Rectal smooth muscle tissue (tissue), 1 donor: ENCODE measurements around the gene DOCK10.

Experiments used
- H3K27ac ChIP-seq: one replicate; pipeline ENCODE4 v1.7.0; 2013; ENCODE audit warnings: low read depth, low read length, inconsistent platforms
- H3K27me3 ChIP-seq: one replicate; pipeline ENCODE4 v1.7.0; 2013; ENCODE audit warnings: low read length; ENCODE audit not compliant: control insufficient read depth, insufficient read depth
- H3K36me3 ChIP-seq: one replicate; pipeline ENCODE4 v1.7.0; 2013; ENCODE audit warnings: low read length; ENCODE audit not compliant: control insufficient read depth, insufficient read depth
- H3K4me1 ChIP-seq: one replicate; pipeline ENCODE4 v1.7.0; 2013; ENCODE audit warnings: low read length; ENCODE audit not compliant: control insufficient read depth, insufficient read depth
- H3K4me3 ChIP-seq: one replicate; pipeline ENCODE4 v1.7.0; 2013; ENCODE audit warnings: low read length
- H3K9ac ChIP-seq: one replicate; pipeline ENCODE4 v1.7.0; 2013; ENCODE audit warnings: low read length

DOCK10 gene

DNA sequence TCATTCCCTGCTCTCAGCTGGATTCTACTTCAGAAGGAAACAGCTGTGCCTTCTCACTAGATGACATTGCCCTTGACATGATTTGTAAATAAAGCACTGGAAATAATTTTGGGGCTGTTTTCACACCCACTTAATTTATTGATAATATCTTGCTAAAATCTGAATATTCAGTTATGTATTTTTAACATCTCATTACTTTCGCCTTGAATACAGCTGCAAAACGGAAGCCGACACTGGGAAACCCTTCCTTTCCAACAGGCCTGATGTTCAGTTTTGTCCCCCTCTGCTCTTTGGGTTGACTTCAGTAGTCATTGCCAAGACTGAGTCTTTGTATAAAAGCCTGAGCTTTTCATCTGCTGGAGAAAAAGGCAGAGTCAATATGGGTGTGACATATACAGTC, 82.7 kb downstream of the DOCK10 start:
- H3K9ac ChIP-seq = no peak overlapping the region
- no peaks in the 10 kb centered on the region for H3K36me3 ChIP-seq
- H3K27me3 ChIP-seq = no peaks in the 10 kb centered on the region
- H3K27ac ChIP-seq = no peak overlapping the region
- no peaks in the 10 kb centered on the region for H3K4me1 ChIP-seq
- no peak overlapping the region for H3K4me3 ChIP-seq

DNA sequence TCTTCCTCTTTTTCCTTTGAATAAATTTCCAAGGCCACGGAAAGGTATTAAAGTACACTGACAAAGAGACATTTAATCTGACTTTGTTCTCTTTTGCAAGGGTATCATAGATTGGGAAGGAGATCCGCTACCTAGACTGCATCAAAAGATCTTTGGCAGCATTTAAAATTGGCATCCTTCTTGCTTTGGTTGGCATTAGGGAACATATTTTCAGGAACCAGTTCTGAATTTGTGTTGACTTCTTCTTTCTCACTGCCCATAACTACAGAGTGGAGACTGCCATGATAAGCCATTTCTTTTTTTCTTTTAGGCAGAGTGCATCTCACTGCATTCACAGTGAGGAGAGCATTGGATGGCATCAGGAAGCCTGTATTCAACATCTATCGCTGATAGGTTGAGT, 83.4 kb downstream of the DOCK10 start:
- Histone ChIP-seq H3K27ac (no peak overlapping the region), H3K4me1 (no peaks in the 10 kb centered on the region), H3K27me3 (no peaks in the 10 kb centered on the region)

DNA sequence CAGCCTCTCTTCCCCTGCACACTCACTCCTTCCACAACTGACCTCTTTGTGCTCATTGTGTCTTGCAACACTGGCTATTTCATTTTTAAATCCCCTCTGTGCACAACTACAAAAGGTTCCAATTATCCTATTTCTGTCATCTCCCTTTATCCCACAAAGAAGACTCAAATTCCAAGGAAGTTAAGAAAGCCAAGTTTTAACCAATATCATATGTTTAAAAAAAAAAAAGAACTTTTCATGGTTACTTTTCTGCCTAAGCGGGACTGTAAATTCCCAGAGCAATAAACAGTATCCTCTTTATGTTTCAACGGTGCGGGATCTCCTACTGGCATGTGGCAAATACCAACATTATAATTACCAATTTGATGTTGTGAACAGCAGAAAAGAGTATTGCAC, 83.8 kb downstream of the DOCK10 start:
- Histone ChIP-seq H3K27me3 (no peaks in the 10 kb centered on the region), H3K27ac (no peak overlapping the region)

More for the DNA sequence above, 83.4 kb downstream of the DOCK10 start:
- H3K36me3 ChIP-seq = no peaks in the 10 kb centered on the region
- no peak overlapping the region for H3K9ac ChIP-seq
- no peak overlapping the region for H3K4me3 ChIP-seq

DNA sequence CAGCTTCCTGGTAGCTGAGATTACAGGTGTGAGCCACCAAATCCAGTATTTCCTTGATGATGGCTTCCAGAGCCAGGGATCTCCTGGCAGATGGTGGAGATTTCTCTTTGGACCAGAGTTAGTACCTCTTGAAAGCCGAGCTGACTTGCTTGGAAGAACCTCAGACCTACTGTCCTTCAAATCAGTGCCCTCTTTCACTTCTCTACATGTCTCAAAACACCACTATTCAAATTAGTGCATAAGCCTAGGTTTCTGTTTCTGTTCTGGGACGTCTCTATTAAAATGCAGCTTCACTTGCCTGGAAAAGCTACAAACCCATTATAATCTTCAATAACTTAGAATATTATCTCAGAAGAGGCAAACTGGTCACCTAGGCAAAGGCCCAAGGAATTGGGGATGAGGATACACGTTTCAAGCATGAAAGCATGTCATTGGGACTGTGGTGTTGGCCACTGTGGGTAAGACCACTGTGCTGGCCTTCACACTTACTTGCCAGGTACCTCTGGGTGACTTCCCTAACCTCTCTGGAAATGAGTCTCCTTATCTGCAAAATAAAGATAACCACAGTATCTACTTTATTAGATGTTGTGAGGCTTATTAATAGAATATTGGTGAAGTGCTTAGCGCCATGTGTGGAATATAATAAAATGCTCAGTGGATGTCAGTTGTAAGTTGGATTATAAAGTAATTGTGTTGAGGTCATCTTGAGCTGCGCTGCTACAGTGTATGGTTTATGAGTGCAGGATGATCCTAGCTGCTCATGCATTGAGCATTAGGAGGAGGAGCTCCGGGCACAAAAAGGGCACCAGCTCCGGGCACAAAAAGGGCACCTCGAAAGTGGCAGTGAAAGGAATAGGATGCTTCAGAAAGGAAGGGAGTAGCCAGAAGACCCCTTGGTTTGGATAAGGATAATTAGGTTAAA, 84.5 kb downstream of the DOCK10 start:
- Histone ChIP-seq H3K4me1 (no peaks in the 10 kb centered on the region), H3K36me3 (no peaks in the 10 kb centered on the region), H3K4me3 (no peak overlapping the region), H3K27me3 (no peaks in the 10 kb centered on the region), H3K27ac (no peak overlapping the region), H3K9ac (no peak overlapping the region)

More for the DNA sequence above, 83.8 kb downstream of the DOCK10 start:
- Histone ChIP-seq H3K9ac (no peak overlapping the region), H3K4me1 (no peaks in the 10 kb centered on the region), H3K4me3 (no peak overlapping the region), H3K36me3 (no peaks in the 10 kb centered on the region)

DNA sequence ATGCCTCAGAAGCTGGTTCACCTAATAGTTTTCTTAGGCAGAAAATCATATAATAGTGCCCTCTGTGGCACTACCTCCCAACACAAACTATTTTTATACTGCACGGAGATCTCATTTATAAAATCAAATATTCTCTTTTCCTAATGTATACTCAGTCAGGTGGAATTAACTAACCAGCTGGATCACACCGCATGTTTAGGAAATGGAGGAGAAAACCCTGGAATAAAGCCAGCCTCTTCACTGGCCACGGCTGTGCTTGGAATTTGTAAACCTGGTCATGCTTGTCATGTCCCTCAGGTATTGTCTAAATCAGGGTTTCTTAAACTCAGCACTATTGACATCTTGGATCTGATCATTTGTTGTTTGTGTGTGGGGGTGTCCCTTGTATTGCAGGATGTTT, 85.6 kb downstream of the DOCK10 start:
- Histone ChIP-seq H3K27me3 (no peaks in the 10 kb centered on the region), H3K4me3 (no peak overlapping the region), H3K27ac (no peak overlapping the region), H3K36me3 (no peaks in the 10 kb centered on the region), H3K9ac (no peak overlapping the region), H3K4me1 (no peaks in the 10 kb centered on the region)

DNA sequence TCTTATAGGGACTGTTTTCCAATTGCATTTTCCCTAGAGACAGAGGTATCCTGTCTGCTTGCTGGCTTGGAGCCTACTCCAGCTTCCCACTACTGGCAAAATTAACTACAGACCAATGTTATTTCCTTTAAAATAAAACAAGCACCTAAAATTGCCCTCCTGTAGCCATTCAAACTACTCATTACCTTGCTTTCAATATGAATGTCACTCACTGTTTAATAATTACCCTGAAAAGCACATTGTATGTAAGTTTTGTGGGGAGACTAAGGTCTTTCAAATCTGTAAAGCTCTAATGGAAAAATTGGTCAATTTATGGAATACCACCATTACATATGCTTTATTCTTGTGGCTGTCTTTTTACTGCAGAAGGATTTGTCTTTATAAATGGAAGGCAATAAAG, 87.3 kb downstream of the DOCK10 start:
- no peaks in the 10 kb centered on the region for H3K36me3 ChIP-seq
- no peaks in the 10 kb centered on the region for H3K27me3 ChIP-seq
- no peak overlapping the region for H3K27ac ChIP-seq
- no peak overlapping the region for H3K9ac ChIP-seq
- no peaks in the 10 kb centered on the region for H3K4me1 ChIP-seq
- H3K4me3 ChIP-seq = no peak overlapping the region

DNA sequence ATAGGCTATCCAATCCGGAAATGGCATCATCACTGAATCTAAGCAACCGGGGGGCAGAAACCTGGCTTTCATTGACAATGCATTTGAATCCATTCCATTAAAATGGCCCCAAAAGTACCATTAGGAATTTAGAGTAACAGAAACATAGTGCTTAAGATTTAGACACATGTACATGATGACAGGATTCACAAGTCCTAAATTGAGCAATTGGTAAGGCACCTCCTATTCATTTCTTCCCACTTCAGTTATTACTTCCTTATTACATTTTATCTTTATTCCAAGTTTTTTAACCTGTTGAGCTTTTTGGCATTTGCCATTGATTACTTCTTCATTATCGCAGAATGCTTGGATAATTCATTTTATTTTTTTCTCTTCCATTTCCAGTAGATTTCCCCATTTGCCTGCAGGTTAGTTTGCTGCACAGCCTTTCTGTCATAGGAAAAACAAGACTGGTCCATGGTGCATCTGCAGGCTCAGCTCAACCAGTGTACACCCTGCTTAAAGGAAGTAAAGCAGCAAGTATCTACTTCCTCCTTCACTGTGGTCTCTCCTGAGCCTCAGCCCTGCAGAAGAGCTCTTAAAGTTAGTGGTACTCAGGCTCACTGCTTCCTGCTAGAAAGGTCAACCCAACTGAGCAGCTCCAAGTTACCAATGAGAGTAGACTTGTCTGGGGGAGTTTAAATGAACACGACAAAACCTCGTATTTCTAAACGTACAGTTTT, 89.2 kb downstream of the DOCK10 start:
- Histone ChIP-seq H3K36me3 (no peaks in the 10 kb centered on the region), H3K27me3 (no peaks in the 10 kb centered on the region), H3K27ac (no peak overlapping the region), H3K4me1 (no peaks in the 10 kb centered on the region), H3K4me3 (no peak overlapping the region), H3K9ac (no peak overlapping the region)

DNA sequence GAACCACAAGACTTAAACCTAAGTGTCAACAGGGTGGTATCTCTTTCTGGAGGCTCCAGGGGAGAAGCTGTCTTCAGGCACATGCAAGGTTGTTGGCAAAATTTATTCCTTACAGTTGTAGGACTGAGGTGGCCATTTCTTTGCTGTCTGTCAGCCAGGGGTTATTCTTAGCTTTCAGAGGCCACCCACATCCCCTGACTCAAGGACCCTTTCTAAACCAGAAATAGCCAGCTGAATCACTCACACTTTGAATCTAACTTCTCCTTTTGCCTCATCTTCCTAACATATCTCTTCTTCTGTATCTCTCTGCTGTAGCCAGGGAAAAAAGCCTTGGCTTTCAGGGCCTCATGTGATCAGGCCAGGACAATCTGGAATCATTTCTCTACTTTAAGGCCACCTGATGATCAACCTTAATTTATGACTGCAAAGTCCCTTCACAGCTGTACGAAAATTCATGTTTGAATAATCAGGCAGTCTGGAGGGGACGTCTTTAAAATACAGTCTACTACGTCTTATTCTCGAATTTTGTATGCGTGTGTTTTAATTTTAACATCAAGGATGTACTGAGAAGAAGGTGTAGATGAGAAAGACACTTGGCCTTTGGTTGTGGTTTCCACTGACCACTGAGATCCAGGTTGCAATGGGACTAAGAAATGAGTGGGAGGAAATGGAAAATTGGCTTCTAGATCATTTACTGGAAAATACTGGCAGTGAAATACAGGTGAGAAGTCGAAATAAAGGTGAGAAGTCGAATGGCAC, 90.4 kb downstream of the DOCK10 start:
- Histone ChIP-seq H3K4me1 (no peaks in the 10 kb centered on the region), H3K27ac (no peak overlapping the region), H3K9ac (no peak overlapping the region), H3K4me3 (no peak overlapping the region), H3K27me3 (no peaks in the 10 kb centered on the region), H3K36me3 (no peaks in the 10 kb centered on the region)

DNA sequence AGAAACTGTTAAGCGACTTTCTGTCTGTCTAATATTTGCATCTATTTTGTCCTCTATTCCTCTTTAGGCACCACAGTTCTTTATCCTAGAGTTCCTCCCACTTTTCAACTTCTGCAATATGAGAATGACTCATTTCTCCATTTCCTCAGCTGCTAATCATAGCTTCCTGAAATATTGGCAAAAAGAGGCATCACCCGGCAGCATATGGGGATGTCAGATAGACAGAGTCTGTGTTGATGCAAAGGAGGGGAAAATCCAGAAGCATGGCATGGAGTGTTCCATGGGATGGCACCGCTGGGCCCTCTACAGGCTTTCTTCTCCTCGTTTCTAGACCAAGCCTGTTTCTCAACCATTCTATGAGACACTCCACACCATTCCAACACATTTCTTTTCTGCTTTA, 93.4 kb downstream of the DOCK10 start:
- no peaks in the 10 kb centered on the region for H3K4me1 ChIP-seq
- no peak overlapping the region for H3K9ac ChIP-seq
- H3K27me3 ChIP-seq = no peaks in the 10 kb centered on the region
- H3K36me3 ChIP-seq = no peaks in the 10 kb centered on the region
- H3K4me3 ChIP-seq = no peak overlapping the region
- H3K27ac ChIP-seq = no peak overlapping the region

DNA sequence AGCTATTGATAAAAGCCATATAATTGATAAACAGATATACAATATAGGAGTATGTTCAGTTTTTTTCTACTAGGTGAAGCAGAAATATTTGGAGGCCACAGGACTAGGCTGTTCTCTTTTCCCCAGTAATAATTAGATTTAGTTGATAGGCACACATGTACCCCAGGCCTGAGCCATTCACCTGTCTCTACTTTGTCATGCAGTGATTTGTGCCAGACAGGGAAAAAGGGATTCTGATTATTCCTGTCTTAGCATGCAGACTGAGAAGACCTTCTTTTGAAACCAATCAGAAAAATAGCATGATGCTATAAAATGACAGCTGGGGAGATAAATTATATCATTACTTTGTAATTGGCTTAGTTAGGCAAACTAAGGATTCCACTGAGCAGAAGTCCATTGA, 94.3 kb downstream of the DOCK10 start:
- H3K36me3 ChIP-seq = no peaks in the 10 kb centered on the region
- no peak overlapping the region for H3K4me3 ChIP-seq
- no peak overlapping the region for H3K9ac ChIP-seq
- no peak overlapping the region for H3K27ac ChIP-seq
- no peaks in the 10 kb centered on the region for H3K27me3 ChIP-seq
- no peaks in the 10 kb centered on the region for H3K4me1 ChIP-seq

DNA sequence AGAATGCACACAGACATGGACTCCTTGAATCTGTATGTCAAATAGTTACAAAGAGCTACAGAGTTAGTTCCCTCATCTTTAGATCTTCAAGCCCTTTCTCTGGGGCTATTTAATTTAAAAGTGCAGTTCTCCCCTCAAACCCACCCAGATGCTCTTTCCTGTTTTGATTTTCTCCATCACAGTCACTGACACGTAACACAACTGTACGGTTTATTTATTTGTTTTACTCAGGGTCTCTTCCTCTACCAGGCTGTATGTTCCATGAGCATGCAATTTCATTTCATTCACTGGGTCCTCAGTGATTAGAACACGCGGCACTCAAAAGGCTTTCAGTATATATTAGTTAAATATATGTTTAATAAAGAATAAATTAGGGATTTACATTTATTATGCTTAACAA, 94.7 kb downstream of the DOCK10 start:
- H3K4me3 ChIP-seq = no peak overlapping the region
- H3K27me3 ChIP-seq = no peaks in the 10 kb centered on the region
- no peak overlapping the region for H3K27ac ChIP-seq
- H3K9ac ChIP-seq = no peak overlapping the region
- H3K36me3 ChIP-seq = no peaks in the 10 kb centered on the region
- H3K4me1 ChIP-seq = no peaks in the 10 kb centered on the region

DNA sequence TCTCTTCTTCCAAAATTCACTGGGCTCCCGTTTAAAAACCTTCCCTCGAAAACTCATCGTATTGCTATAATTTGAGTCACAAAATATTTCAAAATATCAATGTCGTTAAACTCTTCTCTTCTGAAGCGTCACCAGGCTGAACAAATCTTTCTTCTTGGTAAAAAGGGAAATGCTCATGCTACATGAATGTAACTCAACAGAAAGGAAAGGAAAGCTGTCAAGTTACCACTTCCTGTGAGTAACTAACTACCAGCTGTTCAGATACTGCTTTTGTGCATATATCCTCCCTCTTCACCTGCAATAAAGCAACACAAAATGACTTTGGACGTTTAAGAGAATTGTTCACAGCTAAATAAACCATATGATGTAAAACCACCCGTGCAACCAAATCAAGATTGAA, 95.4 kb downstream of the DOCK10 start:
- no peak overlapping the region for H3K27ac ChIP-seq
- H3K9ac ChIP-seq = no peak overlapping the region
- H3K4me3 ChIP-seq = peak overlapping the region; percentile 29
- no peaks in the 10 kb centered on the region for H3K4me1 ChIP-seq
- no peaks in the 10 kb centered on the region for H3K36me3 ChIP-seq
- no peaks in the 10 kb centered on the region for H3K27me3 ChIP-seq
